MCF 10A (cell line): ENCODE data around the gene HEATR3. TPM values are rescaled to one million over a fixed set of nuclear protein-coding genes. Genes with fewer than 3 reads are reported as not detected.

ENCODE experiments used
- BruUV-seq: library from RNA; stranded (reverse); fragments of 400-500 nt; replicated peaks from 2 replicates; lab custom pipeline; 2021; lab: Mats Ljungman, UMichigan
- CTCF ChIA-PET: fragments of 300-600 bp; sonication (Branson Sonifier 250); formaldehyde crosslinking; extraction: SDS; loops from one replicate; lab custom pipeline; 2021; ENCODE audit warnings: antibody characterized with exemption, inconsistent platforms; lab: Yijun Ruan, JAX
- POLR2A ChIA-PET: fragments of 300-600, 350-650 bp; sonication (Branson Sonifier 250); formaldehyde crosslinking; extraction: SDS; loops from one replicate; lab custom pipeline; 2020; ENCODE audit warnings: antibody characterized with exemption, inconsistent platforms; lab: Yijun Ruan, JAX
- DNase-seq: peaks from one replicate; pipeline ENCODE4 v3.0.0-alpha.2; 2018; ENCODE audit not compliant: unreplicated experiment
- H3K27ac Mint-ChIP-seq: one replicate; pipeline ENCODE4 v1.8.0; 2022; ENCODE audit warnings: mild to moderate bottlenecking, low read depth, mixed read lengths; ENCODE audit not compliant: unreplicated experiment
- H3K27me3 Mint-ChIP-seq: one replicate; pipeline ENCODE4 v1.8.0; 2022; ENCODE audit warnings: mixed read lengths; ENCODE audit not compliant: insufficient read depth, unreplicated experiment
- H3K36me3 Mint-ChIP-seq: one replicate; pipeline ENCODE4 v1.8.0; 2022; ENCODE audit warnings: mild to moderate bottlenecking, moderate library complexity, mixed read lengths; ENCODE audit not compliant: insufficient read depth, unreplicated experiment
- H3K4me1 Mint-ChIP-seq: one replicate; pipeline ENCODE4 v1.8.0; 2022; ENCODE audit warnings: mixed read lengths; ENCODE audit not compliant: insufficient read depth, unreplicated experiment
- H3K4me3 Mint-ChIP-seq: one replicate; pipeline ENCODE4 v1.8.0; 2022; ENCODE audit warnings: mild to moderate bottlenecking, moderate library complexity, mixed read lengths; ENCODE audit not compliant: unreplicated experiment
- H3K9me3 Mint-ChIP-seq: one replicate; pipeline ENCODE4 v1.8.0; 2022; ENCODE audit warnings: mixed read lengths; ENCODE audit not compliant: unreplicated experiment
- CTCF ChIP-seq: fragments of 200-600 bp; IDR thresholded peaks from one replicate; pipeline ENCODE4 v1.8.0; 2022; ENCODE audit warnings: antibody characterized with exemption, mild to moderate bottlenecking; ENCODE audit not compliant: unreplicated experiment
- intact Hi-C: fragments of 100-400 bp; cut with micrococcal nuclease; formaldehyde crosslinking; loops from 2 replicates; pipeline ENCODE4 v1.14.1; 2022
- total RNA-seq: library from RNA; stranded (reverse); gene quantifications from 2 replicates; pipeline ENCODE4 v1.2.3, GENCODE V29; 2022

HEATR3 gene
- total RNA-seq, 1 experiment from 2014 or later: 13.3 TPM

- POLR2A ChIA-PET: no interaction called here
- peaks cover 53% of the 10 kb centered on the region for H3K36me3 Mint-ChIP-seq
- BruUV-seq: no TSS peak
- H3K27me3 Mint-ChIP-seq: no peaks in the 10 kb centered on the region
- no peak overlapping the region for H3K27ac Mint-ChIP-seq
- TF ChIP-seq CTCF: no peak
- no peak for DNase-seq
- CTCF ChIA-PET: interaction anchor here (0.7 kb wide), 1 partner anchor 13 kb away, joined by 4 read pairs; no protein-coding TSS in a partner anchor
- H3K4me3 Mint-ChIP-seq: no peak overlapping the region
- no peaks in the 10 kb centered on the region for H3K9me3 Mint-ChIP-seq
- intact Hi-C loops: no loop called here
- no peaks in the 10 kb centered on the region for H3K4me1 Mint-ChIP-seq
These were observed 27.1 kb downstream of the HEATR3 start for GRCh38 chr16:50092891-50093290.

DNA sequence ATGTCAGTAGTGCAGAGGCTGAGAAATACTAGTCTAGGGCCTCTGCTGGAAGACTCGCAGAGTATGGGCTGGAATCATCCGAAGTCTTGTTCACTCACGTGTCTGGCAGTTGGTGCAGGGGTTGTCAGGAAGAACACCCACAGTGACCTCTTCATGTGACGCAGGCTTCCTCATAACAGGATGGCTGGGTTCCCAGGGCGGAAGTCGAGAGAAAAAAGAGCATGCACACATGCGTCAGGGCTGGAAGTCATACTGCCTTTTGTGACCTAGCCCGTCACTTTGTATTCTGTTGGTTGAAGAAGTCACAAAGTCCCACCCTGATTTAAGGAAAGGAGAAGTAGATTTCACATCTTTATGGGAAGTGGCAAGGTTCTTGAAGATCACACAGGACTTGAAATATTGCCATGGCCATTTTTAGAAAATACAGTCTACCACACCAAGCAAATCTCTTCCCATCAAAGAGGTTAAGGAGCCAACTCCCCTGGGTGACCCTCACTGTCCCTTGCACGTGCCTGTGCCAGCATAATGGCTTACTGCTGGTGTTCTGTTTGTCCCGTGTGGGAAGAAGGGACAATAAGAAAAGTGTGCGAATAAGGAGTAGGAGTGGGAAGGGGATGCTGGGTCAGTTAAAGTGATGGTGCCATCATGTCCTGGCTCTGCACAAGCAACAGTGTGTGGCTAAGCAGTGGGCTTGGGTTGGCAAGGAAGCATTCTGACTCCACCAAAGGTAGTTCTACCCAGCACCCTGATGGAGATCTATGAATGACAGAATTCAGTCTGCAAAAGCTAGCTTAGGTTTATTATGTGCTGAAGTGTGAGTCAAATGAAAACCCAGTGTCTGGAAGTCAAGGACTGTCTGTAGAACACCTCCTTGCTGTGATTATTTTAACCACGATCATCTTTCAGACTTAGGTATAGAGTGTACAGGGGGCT is 28.1 kb downstream of the HEATR3 start:
- Mint-ChIP-seq H3K36me3 (peaks cover 52% of the 10 kb centered on the region), H3K9me3 (no peaks in the 10 kb centered on the region), H3K27me3 (no peaks in the 10 kb centered on the region), H3K27ac (no peak overlapping the region), H3K4me1 (no peaks in the 10 kb centered on the region), H3K4me3 (no peak overlapping the region)
- TF ChIP-seq CTCF: no peak
- ChIA-PET POLR2A (no interaction called here), CTCF (no interaction called here)
- intact Hi-C loops: no loop called here
- BruUV-seq: no TSS peak
- DNase-seq: no peak

DNA sequence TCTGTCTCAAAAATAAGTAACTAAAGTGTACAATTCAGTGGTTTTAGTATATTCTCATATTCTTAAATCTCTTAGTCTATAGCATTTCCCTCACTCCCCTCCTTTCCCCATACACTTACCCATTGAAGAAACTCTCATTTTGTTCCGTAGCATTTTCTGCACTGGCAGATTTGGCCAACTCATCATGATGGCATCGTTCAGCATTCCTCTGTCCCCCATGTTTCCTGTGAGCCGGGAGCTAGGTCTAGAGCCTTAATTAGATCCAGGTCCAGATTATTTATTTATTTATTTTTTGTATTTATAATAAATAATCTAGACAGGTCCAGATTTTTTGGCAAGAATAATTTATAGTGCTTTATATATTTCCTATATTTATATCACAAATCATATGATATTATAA is 31.0 kb downstream of the HEATR3 start:
- ChIA-PET POLR2A (no interaction called here), CTCF (interaction anchor here (0.7 to 1.6 kb wide), 2 partner anchors 36 to 113 kb away, joined by 3 to 4 read pairs; no protein-coding TSS in a partner anchor)
- no peak overlapping the region for H3K4me3 Mint-ChIP-seq
- no TSS peak for BruUV-seq
- H3K27ac Mint-ChIP-seq: no peak overlapping the region
- peaks cover 49% of the 10 kb centered on the region for H3K36me3 Mint-ChIP-seq
- no peaks in the 10 kb centered on the region for H3K27me3 Mint-ChIP-seq
- no peaks in the 10 kb centered on the region for H3K9me3 Mint-ChIP-seq
- peak; percentile 15 for DNase-seq
- intact Hi-C loops: no loop called here
- peaks cover 5% of the 10 kb centered on the region for H3K4me1 Mint-ChIP-seq
- no peak for TF ChIP-seq CTCF

DNA sequence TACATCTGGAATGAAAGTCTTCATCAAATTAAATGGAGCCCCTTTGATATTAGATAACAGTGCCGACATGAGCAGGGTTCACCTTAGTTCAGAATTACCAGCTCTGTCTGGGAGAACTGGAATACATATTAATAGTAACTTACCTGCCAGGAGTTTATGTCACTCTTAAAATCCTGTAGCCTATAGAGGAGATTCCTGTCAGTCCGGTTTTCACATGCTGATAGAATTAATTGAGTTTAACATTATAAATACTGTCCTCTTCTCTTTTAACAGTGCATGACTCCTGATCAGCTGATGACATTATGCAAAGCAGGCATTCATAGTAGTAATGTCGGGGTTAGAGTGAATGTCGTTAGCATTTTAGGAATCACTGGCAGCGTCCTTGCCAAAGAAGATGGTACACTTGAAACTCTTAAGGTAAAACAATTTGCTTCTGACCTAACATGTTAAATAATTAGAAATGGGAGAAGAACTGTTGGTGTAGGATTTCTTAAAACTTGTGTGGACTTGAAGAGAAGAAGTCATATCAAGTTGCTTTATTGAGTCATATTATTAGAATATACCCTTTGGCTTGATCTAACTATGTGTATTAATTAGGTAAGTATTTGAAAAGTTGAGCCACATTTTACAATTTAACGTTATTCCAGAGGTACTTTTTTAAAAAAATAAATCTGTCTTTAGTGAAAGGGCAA is 34.3 kb downstream of the HEATR3 start:
- no TSS peak for BruUV-seq
- Mint-ChIP-seq H3K4me1 (peaks cover 5% of the 10 kb centered on the region), H3K4me3 (no peak overlapping the region), H3K27me3 (no peaks in the 10 kb centered on the region), H3K27ac (no peak overlapping the region), H3K36me3 (peaks cover 58% of the 10 kb centered on the region), H3K9me3 (no peaks in the 10 kb centered on the region)
- DNase-seq: no peak
- intact Hi-C loops: no loop called here
- POLR2A ChIA-PET: no interaction called here
- TF ChIP-seq CTCF: no peak
- CTCF ChIA-PET: no interaction called here
